Left renal cortex interstitium (tissue), 4 donors: ENCODE measurements around the gene ALX3. TPM values are rescaled to one million over a fixed set of nuclear protein-coding genes. Genes with fewer than 3 reads are reported as not detected.
"Not testable (repeated sequence)": the region's sequence is repeated elsewhere in the genome, so short reads cannot be mapped to it uniquely, and the experiment has no call there.

Experiments used
- DNase-seq, 4 donors: peaks; one replicate each; pipeline ENCODE4 v3.0.0-alpha.2; 2013; ENCODE audit warnings: low read depth in 4 of 4, low spot score in 2 of 4, missing footprints in 1 of 4
- polyA plus RNA-seq, 4 donors: library from polyadenylated mRNA; unstranded; fragments of 120-200 nt; gene quantifications; one replicate each; pipeline ENCODE4 v1.2.1, GENCODE V29; 2013; ENCODE audit not compliant: insufficient read length in 4 of 4

ALX3 gene
- polyA plus RNA-seq, 4 donors = not detected

DNA sequence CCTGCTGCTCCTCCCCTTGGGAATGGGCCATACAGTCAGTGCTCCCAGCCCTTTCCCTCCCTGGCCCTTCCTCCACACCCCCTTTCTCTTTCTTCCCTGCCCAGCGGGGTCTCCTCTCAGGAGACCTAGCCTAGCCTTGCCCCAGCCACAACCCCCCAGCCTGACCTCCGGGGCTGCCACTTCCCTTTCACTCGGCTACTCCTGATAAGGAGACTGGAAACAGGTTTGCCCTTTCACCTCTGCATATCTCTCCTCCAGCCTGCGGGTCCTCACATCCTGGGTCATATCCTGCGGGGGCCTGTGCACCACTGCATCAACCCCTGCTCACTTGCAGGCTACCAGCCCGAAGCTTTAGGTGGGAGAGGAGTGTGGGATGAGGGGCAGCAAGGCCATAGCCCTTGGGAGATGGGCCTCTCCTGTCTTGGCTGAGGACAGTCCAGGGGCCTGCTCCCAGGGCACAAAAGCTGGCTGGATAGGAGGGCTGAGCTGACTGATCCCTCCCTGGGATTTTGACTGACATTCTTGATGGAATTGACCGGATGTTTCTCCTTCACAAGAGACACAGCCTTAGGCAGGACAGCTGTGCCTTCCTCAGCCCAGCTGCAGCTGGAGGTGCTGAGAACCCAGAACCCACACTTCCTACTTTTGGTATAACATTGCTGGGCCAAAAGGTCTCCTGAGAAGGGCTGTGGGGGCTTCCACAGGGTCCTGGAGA lies 19.2 kb upstream of the ALX3 start:
- no peak for DNase-seq

GRCh38 chr1:110088739-110089316 lies 18.4 kb upstream of the ALX3 start:
- DNase-seq = no peak

DNA sequence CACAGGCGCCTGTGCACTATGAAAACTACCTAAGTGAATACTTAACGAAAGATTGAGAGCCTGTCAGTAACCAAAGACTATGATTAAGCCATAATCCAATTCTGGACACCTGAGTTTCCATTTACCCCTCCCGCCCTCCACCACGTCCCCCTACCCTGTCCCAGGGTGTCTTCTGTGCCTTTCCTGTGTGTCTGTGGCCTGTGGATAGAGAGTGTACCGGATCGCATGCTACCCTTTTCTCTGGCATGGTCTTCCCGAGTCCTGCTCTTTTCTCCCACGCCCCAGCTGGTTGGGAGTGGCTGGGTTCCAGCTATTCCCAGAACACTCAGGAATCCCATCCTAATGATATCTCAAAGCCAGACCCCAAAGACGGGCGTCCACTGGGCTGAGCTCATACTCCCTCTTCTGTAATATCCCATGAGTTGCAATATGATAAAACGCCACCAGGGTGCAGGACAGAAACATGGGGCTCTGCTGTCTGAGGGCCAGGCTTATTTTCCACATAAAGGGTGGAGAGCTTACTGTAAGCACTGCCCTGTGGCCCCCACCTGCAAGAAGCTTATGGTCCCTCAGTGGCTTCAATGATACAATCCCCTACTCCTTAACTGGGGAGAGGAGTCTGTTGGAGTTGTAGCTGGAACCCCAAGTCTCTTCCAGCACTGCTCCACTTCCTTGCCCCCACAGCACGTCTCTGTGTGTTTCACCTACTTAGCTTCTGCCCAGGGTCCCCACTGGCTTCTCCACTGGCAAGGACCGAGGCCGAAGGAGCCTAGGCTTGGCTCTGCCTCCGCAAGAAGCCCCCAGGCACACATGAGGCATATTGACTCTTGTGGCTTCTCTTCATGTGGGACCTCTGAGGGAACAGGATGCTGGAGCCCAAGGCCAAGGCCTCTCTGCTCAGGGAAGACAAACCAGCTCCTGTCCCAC lies 17.6 kb upstream of the ALX3 start:
- no peak for DNase-seq

DNA sequence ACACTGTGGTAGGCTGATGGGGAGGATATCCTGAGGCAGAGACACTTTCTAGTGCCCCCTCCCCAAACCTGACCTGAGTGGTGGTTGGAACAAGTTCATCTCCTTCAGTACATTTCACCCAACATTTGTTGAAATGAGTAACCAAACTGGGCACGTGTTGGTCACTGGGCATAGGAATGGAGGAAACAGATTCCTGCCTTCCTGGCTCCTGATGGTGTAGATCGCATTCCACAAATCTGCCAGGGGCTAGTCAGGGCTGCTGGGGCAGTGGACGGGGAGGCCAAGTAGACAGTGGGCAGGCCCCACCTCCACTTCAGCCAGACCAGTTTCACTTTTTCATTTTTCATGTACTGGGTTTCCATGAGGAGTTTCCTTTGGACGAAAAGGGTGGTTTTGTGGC lies 16.5 kb upstream of the ALX3 start:
- DNase-seq = no peak

DNA sequence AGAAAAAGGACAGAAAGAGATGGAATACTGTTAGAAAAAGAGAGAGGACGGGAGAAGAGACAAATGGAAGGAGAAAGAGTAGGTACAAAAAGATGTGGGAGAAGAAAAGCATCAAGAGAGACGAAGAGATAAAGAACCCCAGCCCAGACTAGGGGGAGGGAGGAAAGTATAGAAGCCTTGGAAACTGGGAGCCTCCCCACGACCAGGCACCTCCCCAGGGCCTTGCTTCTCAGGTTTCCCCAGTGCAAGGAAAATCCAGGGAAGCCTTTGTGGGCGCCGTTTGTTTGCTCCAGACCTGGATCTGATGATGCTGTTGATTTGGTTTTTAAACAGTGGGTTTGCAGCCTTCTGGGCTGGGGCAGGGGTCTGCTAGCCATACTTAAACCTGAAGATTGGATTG lies 15.2 kb upstream of the ALX3 start:
- DNase-seq = no peak

GRCh38 chr1:110084227-110085078 lies 14.0 kb upstream of the ALX3 start:
- no peak for DNase-seq

DNA sequence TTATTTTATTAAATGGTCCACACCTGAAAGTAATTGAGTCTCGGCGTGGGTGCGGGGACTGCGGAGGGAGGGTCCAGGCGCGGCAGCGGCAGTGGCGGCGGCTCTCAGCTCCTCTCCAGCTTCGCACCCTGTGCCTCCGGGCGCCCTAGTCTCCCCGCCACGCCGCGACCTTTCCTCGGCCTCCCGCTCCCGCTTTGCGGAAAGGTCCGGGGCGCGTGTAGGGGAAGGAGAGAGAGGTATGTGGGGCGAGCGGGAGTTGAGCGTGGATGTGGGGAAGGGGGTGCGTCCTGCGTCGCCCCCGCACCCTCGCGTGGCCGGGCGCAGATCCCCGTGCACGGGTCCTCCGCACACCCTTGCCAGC lies 13.4 kb upstream of the ALX3 start:
- DNase-seq = no peak

DNA sequence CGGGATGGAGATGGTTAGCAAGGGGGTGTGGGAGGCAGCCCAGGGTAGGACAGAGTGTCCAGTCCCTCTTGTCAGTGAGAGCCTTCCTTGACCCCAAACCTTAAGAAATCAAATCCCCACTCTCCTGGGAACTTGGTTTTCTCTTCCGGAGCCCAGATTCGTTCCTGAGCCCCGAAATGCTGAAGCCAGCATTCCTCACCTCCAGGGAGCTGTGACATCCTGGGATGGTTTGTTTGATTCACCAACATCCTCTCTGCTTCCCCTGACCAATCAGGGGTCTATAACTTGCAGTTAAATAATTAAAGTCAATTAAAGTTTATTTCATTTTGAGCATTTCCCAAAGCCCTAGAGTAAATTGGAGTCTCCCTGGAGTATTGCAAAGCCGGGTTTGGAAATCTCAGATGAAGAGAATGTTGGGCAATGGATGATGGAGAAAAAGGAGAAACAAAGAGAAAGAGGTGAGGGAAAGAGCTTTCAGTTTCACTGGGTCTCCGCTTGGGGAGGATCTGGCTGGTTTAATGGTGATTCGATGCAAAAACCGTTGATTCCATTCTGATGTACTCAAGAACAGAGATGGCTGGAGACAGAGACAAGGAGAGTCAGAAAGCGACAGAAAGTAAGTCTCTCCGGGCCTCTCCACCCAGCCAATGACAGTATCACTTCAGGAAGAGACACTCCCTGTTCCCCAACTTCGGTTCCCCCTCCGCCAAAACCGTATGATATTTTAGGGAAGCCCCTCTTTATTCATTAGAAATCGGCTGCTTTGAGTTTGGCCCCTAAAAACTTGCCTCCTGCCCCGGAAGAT lies 12.8 kb upstream of the ALX3 start:
- no peak for DNase-seq

- DNase-seq = no peak
Observed at GRCh38 chr1:110082477-110082876, 12.0 kb upstream of the ALX3 start.

DNA sequence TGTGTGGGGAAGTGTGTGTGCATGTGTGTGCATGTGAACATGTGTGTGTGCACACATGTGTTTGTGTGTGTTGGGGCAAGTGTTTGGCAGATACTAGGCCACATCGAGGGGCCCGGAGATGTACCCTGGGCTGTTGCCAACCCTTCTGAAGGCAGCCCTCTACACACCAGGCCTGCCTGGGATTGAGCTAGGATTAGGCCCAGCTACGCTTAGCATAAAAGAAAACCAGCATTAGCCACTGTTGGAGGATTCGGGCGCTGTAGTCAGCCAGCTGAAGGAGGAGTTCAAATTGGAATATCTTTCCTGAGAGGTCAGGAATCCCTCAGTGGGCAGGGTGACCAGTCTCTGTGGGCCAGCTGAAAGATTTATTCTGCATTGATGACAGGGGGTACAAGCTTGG lies 10.6 kb upstream of the ALX3 start:
- DNase-seq = no peak

GRCh38 chr1:110079995-110080394 lies 9.5 kb upstream of the ALX3 start:
- not testable (repeated sequence) for DNase-seq

DNA sequence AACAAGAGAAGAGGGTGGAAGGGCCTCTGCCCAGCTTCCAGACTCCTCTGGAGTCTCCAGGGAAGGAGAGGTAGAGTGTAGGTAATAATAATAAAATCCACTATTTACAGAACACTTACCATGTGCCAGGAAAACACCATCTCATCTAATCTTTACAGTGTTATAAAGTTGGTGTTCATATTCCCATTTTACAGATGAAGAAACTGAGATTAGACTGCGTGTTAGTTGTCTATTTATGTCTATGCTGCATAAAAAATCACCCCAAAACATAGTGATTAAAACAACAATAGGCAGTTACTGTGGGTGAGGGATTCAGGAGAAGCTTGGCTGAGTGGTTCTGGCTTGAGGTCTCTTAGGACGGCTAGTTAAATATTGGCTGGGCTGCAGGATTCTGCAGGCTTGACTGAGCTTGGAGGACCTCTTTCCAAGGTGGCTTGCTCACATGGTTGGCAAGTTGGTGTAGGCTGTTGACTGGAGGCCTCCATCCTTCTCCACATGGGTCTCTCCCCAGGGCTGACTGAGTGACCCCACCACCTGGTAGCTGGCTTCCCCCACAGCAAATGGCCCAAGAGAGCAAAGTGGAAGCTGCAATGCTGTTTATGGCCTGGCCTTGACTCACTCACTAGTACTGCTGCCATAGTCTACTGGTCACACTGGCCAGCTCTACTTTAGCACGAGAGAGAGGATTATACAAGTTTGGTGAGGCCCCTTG lies 6.5 kb upstream of the ALX3 start:
- no peak for DNase-seq

DNA sequence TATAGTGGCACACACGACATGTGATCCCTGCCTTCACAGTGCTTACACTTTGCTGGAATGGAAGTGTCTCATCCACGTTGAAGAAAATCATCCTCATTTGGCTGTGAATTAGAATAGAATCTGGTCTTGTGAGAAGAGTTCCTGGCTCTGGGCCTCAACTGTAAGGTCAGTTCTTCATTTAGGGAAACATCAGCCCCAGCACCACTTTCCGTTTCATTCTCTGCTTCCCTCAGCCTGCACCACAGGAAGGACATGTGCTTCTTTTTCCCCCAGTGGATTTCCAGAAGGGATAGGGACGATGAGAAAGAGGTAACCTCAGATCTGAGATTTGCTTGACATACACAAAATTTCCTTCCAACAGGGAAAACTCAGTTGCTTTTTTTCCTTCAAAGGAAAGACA lies 3.7 kb upstream of the ALX3 start:
- DNase-seq = no peak

GRCh38 chr1:110070282-110070669 lies 196 bp downstream of the ALX3 start:
- DNase-seq = no peak

- no peak for DNase-seq
Observed at GRCh38 chr1:110069404-110070281, 829 bp downstream of the ALX3 start.

DNA sequence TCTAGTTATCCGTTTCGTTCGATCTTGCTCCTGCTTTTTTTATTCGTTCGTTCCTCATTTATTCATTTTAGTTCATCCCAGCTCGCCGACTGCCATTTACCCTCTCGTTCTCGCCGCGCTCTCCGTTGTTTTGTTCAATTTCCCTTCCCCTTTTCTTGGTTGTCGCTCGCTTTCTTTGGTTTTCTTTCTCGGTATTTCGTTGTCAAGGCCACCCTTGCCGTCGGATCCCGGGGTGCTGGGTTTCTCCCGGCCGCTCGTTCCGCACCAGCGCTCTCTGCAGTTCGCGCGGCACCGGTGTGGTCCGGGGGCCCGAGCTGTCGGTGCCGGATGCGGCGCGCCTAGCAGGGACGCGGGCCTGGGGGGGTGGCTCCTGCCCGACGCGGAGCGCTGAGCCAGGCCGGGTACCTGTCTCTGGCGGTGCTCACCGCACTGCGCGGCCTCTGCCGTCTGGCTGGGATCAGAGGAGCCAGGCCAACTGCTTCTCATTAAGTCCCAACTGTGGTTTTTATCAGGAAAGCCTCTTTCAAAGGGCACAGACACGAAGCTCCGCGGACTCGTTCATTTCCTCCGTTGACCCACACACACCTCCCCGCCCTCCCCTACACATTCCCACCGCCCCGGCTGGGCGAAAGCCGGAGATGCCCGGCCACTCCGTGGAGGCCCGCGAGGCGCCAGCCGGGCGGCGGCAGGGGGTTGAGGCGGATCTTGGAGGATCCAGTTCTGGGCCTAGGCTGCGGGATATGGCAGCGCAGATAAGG lies 1.6 kb downstream of the ALX3 start:
- DNase-seq = no peak

- no peak for DNase-seq
Observed at GRCh38 chr1:110067893-110068645, 2.4 kb downstream of the ALX3 start.
